H7 (cell line): ENCODE results near the gene SHE. TPM values are rescaled to one million over a fixed set of nuclear protein-coding genes. Genes with fewer than 3 reads are reported as not detected.

Source experiments
- DNase-seq: peaks from one replicate; pipeline ENCODE4 v3.0.0; 2012
- H3K27me3 ChIP-seq: 2 replicates; pipeline ENCODE4 v1.6.0; 2011; ENCODE audit warnings: mild to moderate bottlenecking, low read length; ENCODE audit not compliant: control insufficient read depth, insufficient read depth
- H3K36me3 ChIP-seq: replicated peaks from 2 replicates; pipeline ENCODE4 v1.5.1; 2011; ENCODE audit warnings: low read length; ENCODE audit not compliant: control insufficient read depth, insufficient read depth
- H3K4me3 ChIP-seq: 2 replicates; pipeline ENCODE4 v1.5.1; 2011; ENCODE audit warnings: low read depth, mild to moderate bottlenecking, control low read depth, low read length, moderate library complexity; ENCODE audit not compliant: insufficient read depth
- total RNA-seq: library from RNA; depleted of rRNA; stranded (reverse); fragments of >200 nt; shearing (Covaris generic); gene quantifications from 2 replicates; pipeline ENCODE4 v1.2.3, GENCODE V29; 2014; rRNA removed

SHE gene
- total RNA-seq, 1 experiment from 2014 or later: 0.73 TPM

DNA sequence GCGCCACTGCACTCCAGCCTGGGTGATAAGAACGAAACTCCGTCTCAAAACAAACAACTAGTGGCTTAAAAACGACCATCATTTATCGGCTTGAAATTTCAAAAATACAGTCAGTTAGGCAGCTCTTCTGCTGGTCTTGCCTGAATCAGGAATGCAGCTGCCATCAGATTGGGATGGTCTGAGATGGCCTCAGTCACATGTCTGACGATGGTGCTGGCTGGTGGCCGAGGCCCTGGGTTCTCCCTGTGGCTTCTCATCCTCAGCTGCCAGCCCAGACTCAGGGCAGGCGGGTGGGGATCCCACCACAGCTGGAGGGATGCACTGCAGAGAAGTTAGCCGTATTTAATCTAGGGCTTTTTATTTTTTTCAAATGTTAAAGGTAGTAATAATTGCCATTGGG is 65.8 kb downstream of the SHE start:
- H3K27me3 ChIP-seq: no peaks in the 10 kb centered on the region; the same call in 1 of the 2 replicates
- H3K36me3 ChIP-seq: no peaks in the 10 kb centered on the region
- no peak overlapping the region for H3K4me3 ChIP-seq
- DNase-seq: no peak

- DNase-seq: no peak
Observed at GRCh38 chr1:154435599-154436200, 66.5 kb downstream of the SHE start.

DNA sequence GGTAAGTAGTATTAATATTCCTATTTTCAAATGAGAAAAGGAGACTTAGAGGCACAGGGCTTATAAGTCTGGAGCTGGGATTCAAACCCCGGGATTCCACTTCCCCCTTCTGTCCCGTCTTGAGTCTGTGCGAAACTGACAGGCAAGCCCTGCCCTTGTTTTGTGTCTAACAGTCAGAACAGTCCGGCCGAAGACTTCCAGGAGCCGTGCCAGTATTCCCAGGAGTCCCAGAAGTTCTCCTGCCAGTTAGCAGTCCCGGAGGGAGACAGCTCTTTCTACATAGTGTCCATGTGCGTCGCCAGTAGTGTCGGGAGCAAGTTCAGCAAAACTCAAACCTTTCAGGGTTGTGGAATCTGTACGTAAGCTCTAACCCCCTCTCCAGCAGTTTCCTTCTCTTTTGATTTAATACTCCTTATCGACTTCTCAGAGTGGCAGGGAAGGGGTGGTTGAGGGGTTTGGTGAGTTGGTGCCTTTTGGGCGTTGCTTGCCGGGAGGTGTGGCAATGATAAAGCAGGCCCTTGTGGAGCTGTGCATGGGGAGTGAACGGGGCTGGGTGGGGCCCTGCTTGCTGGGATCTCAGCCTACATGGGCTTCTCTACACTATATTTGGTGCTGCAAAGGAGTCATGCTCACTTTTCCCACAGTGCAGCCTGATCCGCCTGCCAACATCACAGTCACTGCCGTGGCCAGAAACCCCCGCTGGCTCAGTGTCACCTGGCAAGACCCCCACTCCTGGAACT is 67.7 kb downstream of the SHE start:
- Histone ChIP-seq H3K4me3 (no peak overlapping the region), H3K27me3 (no peaks in the 10 kb centered on the region), H3K36me3 (no peaks in the 10 kb centered on the region)
- no peak for DNase-seq

More at GRCh38 chr1:154435599-154436200, 66.5 kb downstream of the SHE start:
- Histone ChIP-seq H3K36me3 (no peaks in the 10 kb centered on the region), H3K4me3 (no peak overlapping the region), H3K27me3 (no peaks in the 10 kb centered on the region)

GRCh38 chr1:154433161-154433764 is 68.9 kb downstream of the SHE start:
- no peaks in the 10 kb centered on the region for H3K36me3 ChIP-seq

DNA sequence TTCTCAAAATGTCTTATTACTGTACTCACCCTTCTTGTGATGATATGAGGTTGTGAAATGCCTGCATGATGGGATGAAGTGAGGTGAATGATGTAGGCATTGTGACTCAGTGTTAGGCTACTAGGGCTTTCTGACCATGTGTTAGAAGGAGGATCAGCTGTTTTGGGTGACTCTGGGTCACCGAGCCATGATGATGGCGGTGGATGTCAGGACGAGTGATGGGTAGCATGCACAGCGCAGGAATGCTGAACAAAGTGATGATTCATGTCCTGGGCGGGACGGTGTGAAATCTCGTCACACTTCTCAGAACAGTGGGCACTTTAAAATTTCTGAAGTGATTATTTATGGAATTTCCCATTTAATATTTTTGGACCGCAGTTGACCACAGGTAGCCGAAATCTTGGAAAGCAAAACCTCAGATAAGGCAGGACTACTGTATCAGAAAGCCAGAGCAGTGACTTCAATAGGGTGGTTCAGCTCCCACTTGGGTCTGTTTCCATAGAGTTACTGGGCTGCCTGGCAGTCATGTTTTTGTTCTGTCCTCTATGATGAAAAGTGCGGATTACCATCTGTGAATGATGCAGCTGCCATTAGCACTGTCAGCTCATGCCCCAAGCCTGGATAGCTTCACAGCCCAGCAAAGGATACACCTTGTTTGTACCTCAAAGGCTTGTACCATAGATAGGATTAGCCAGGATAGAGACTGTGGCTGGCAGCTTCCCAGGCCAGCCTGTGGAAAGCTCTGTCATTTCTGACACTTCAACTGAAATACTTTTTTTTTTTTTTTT is 70.4 kb downstream of the SHE start:
- Histone ChIP-seq H3K4me3 (no peak overlapping the region), H3K36me3 (no peaks in the 10 kb centered on the region), H3K27me3 (no peaks in the 10 kb centered on the region)
- DNase-seq: no peak

More at GRCh38 chr1:154433161-154433764, 68.9 kb downstream of the SHE start:
- no peak for DNase-seq
- Histone ChIP-seq H3K4me3 (no peak overlapping the region), H3K27me3 (no peaks in the 10 kb centered on the region)

DNA sequence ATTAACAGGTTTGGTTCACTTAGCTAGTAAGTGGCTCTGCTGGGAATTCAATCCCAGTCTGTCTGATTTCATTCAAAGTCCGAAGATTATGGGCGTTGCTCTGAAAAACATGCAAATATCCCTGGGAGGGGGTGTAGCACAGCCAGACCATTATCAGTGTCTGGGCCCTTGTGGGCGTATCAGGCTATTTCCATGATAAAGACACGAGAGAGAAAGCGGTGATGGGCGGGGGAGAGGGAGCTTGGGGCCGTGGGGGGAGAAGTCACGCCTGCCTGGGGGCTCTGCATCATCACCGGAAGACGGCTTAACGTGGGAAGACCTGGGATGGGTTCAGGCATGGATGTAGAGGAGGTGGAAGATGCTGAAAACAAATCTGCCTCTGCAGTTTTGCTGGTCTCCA is 71.3 kb downstream of the SHE start:
- H3K27me3 ChIP-seq: no peaks in the 10 kb centered on the region
- peak; percentile 80 for DNase-seq
- no peaks in the 10 kb centered on the region for H3K36me3 ChIP-seq
- H3K4me3 ChIP-seq: no peak overlapping the region

DNA sequence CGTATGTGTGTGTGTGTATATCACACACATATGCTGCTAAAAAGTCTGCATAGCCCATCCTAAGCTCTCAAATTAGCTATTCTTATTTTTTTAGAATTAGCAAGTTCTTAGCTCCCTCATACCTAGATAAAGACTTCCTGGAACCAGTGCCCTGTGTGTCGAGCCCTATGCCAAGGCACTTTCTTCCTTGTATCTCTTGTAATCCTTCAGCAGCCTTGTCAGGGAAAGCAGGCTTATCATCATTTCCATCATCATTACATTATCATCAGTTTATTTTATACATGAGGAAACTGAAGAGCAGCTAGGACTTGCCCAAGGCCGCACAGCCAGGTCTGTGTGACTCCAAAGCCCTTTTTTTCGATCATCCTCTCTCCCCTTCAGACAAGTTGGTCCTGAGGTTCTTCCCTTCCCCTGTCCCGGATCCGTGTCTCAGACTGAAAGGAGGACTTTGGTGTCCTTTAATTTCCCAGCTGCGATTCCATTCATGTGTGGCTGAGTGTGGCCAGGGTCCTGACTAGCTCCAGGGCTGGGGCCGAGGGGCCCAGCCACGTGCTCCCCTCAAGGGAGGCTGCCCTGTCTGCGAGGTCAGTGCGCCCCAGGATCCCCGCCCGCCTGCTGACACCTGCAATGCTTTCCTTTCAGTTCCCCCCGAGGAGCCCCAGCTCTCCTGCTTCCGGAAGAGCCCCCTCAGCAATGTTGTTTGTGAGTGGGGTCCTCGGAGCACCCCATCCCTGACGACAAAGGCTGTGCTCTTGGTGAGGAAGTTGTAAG is 72.2 kb downstream of the SHE start:
- peak; percentile 59 for DNase-seq
- H3K27me3 ChIP-seq: no peaks in the 10 kb centered on the region
- no peaks in the 10 kb centered on the region for H3K36me3 ChIP-seq
- no peak overlapping the region for H3K4me3 ChIP-seq

Other genes with a start within 250 kb of the SHE start
- gene HAX1, start 229.8 kb downstream of the SHE start, total RNA-seq: 147 and 188 TPM in 2 replicates
- not detected in 2 replicates for gene AQP10, start 181.3 kb downstream of the SHE start, total RNA-seq
- 62.0 and 73.2 TPM in 2 replicates for gene ATP8B2, start 176.9 kb downstream of the SHE start, total RNA-seq
- gene IL6R, start 97.1 kb downstream of the SHE start, total RNA-seq: 8.6 and 10.3 TPM in 2 replicates
- 0.38 and 0.44 TPM in 2 replicates for gene TDRD10, start 193 bp downstream of the SHE start, total RNA-seq
- gene UBE2Q1, start 56.2 kb upstream of the SHE start, total RNA-seq: 53.4 and 64.8 TPM in 2 replicates
- gene CHRNB2, start 65.4 kb upstream of the SHE start, total RNA-seq: 0.30 and 0.83 TPM in 2 replicates
- 196 and 238 TPM in 2 replicates for gene ADAR, start 105.8 kb upstream of the SHE start, total RNA-seq